GM19025 (cell line): ENCODE results near the gene MVB12B.
"Not testable (repeated sequence)": the region's sequence is repeated elsewhere in the genome, so short reads cannot be mapped to it uniquely, and the experiment has no call there.

ENCODE experiments used
- ATAC-seq: cut with Tn5 transposase; IDR thresholded peaks from one replicate; pipeline ENCODE4 v1.9.1; 2021; ENCODE audit warnings: mild to moderate bottlenecking, low read depth, moderate library complexity; ENCODE audit not compliant: unreplicated experiment

Gene MVB12B

GRCh38 chr9:126463426-126463825 is 136.8 kb downstream of the MVB12B start:
- ATAC-seq, result no peak

GRCh38 chr9:126464694-126465441 is 138.2 kb downstream of the MVB12B start:
- ATAC-seq, result no peak

GRCh38 chr9:126465977-126466376 is 139.3 kb downstream of the MVB12B start:
- ATAC-seq, result no peak

GRCh38 chr9:126468141-126468825 is 141.7 kb downstream of the MVB12B start:
- ATAC-seq, result no peak

- no peak for ATAC-seq
These were observed 143.8 kb downstream of the MVB12B start for GRCh38 chr9:126470241-126470993.

GRCh38 chr9:126471084-126471624 is 144.5 kb downstream of the MVB12B start:
- ATAC-seq, result no peak

- ATAC-seq, result no peak
These were observed 145.7 kb downstream of the MVB12B start for GRCh38 chr9:126472198-126472947.

- no peak for ATAC-seq
These were observed 146.3 kb downstream of the MVB12B start for GRCh38 chr9:126472948-126473298.

- no peak for ATAC-seq
These were observed 147.7 kb downstream of the MVB12B start for GRCh38 chr9:126474206-126474765.

GRCh38 chr9:126474786-126475485 is 148.3 kb downstream of the MVB12B start:
- ATAC-seq, result no peak

- no peak for ATAC-seq
These were observed 149.4 kb downstream of the MVB12B start for GRCh38 chr9:126475933-126476555.

- ATAC-seq, result not testable (repeated sequence)
These were observed 150.8 kb downstream of the MVB12B start for GRCh38 chr9:126477432-126477831.

- no peak for ATAC-seq
These were observed 151.8 kb downstream of the MVB12B start for GRCh38 chr9:126478216-126478981.

GRCh38 chr9:126479515-126479914 is 152.9 kb downstream of the MVB12B start:
- ATAC-seq, result no peak

GRCh38 chr9:126480813-126481212 is 154.2 kb downstream of the MVB12B start:
- ATAC-seq, result no peak

- ATAC-seq, result no peak
These were observed 155.2 kb downstream of the MVB12B start for GRCh38 chr9:126481862-126482261.

- ATAC-seq, result no peak
These were observed 155.9 kb downstream of the MVB12B start for GRCh38 chr9:126482361-126483044.
